NB4 (cell line): Measurements from ENCODE around the gene MUTYH.

Experiments used
- MAX ChIP-seq: IDR thresholded peaks from 2 replicates; pipeline ENCODE4 v1.6.1; 2011; ENCODE audit warnings: low read depth, low read length
- MYC ChIP-seq: IDR thresholded peaks from 2 replicates; pipeline ENCODE4 v1.6.1; 2011; ENCODE audit warnings: low read depth, low read length
- POLR2A ChIP-seq: IDR thresholded peaks from 2 replicates; pipeline ENCODE4 v1.6.1; 2011; ENCODE audit warnings: mild to moderate bottlenecking; ENCODE audit not compliant: insufficient read length; ENCODE audit errors: extremely low read depth
- TF ChIP-seq, protein P1 (sequence below): IDR thresholded peaks from one replicate; pipeline ENCODE4 v1.5.1; 2012; ENCODE audit warnings: low read depth, low read length

DNA sequence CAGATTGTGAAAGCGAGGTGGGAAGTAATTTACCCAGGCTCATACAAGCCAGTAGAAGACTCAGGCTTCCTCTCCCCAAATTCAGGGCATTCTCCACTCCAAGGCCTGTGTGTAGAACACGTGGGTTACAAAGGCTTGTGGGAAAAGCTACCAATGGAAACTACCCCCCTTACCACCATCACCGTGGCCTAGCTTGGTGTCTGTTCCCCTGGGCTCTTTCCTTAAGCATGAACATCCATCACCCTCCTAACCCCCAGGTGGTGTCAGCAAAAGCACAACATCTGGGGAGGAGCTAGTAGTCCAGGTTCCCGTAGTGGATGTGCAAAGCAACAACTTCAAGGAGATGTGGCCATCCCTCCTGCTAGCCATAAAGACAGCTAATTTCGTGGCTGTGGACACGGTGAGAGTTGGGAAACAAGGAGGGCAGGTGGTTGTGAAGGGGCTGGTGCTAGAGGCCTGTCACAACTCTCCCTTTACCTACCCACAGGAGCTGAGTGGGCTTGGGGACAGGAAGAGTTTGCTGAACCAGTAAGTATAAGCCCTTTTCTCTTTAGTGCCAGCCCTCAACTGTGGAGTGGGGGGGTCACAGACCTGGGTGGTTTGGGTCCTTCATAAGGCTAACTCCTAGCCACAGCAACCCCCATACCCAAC lies 701 bp upstream of the MUTYH start:
- TF ChIP-seq, protein P1, sequence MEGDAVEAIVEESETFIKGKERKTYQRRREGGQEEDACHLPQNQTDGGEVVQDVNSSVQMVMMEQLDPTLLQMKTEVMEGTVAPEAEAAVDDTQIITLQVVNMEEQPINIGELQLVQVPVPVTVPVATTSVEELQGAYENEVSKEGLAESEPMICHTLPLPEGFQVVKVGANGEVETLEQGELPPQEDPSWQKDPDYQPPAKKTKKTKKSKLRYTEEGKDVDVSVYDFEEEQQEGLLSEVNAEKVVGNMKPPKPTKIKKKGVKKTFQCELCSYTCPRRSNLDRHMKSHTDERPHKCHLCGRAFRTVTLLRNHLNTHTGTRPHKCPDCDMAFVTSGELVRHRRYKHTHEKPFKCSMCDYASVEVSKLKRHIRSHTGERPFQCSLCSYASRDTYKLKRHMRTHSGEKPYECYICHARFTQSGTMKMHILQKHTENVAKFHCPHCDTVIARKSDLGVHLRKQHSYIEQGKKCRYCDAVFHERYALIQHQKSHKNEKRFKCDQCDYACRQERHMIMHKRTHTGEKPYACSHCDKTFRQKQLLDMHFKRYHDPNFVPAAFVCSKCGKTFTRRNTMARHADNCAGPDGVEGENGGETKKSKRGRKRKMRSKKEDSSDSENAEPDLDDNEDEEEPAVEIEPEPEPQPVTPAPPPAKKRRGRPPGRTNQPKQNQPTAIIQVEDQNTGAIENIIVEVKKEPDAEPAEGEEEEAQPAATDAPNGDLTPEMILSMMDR = no peak
- TF ChIP-seq POLR2A (no peak), MAX (peak; percentile 86), MYC (no peak)
